Measurements from ENCODE around the gene CD8B.

Gene CD8B

GRCh38 chr2:86806059-86806857 lies 55.4 kb downstream of the CD8B start:
- DNase-seq (ENCODE audit: low read depth): no peak

- no peak for DNase-seq (ENCODE audit: low read depth)
Observed at GRCh38 chr2:86800856-86801567, 60.7 kb downstream of the CD8B start.

- DNase-seq (ENCODE audit: low read depth): no peak
Observed at GRCh38 chr2:86794861-86795260, 66.8 kb downstream of the CD8B start.

GRCh38 chr2:86793752-86794151 lies 67.9 kb downstream of the CD8B start:
- no peak for DNase-seq (ENCODE audit: low read depth)

GRCh38 chr2:86791573-86791972 lies 70.1 kb downstream of the CD8B start:
- DNase-seq (ENCODE audit: low read depth): no peak

GRCh38 chr2:86790676-86791572 lies 70.8 kb downstream of the CD8B start, which contains the start of gene CD8A:
Gene CD8A, minus strand, starts transcription at chr2:86790913. Its CDS starts 88 bp downstream, at chr2:86790825.
- DNase-seq (ENCODE audit: low read depth): peak; percentile 37

GRCh38 chr2:86790134-86790675 lies 71.5 kb downstream of the CD8B start:
- no peak for DNase-seq (ENCODE audit: low read depth)

GRCh38 chr2:86789687-86790133 lies 72.0 kb downstream of the CD8B start:
- no peak for DNase-seq (ENCODE audit: low read depth)

- peak; percentile 14 for DNase-seq (ENCODE audit: low read depth)
Observed at GRCh38 chr2:86788881-86789686, 72.6 kb downstream of the CD8B start.

- no peak for DNase-seq (ENCODE audit: low read depth)
Observed at GRCh38 chr2:86788165-86788564, 73.5 kb downstream of the CD8B start.

- no peak for DNase-seq (ENCODE audit: low read depth)
Observed at GRCh38 chr2:86787736-86788135, 74.0 kb downstream of the CD8B start.

GRCh38 chr2:86786001-86786536 lies 75.6 kb downstream of the CD8B start:
- no peak for DNase-seq (ENCODE audit: low read depth)

- DNase-seq (ENCODE audit: low read depth): no peak
Observed at GRCh38 chr2:86785456-86785855, 76.2 kb downstream of the CD8B start.

- no peak for DNase-seq (ENCODE audit: low read depth)
Observed at GRCh38 chr2:86783615-86784339, 77.9 kb downstream of the CD8B start.

- DNase-seq (ENCODE audit: low read depth): no peak
Observed at GRCh38 chr2:86782748-86783147, 78.9 kb downstream of the CD8B start.

- DNase-seq (ENCODE audit: low read depth): no peak
Observed at GRCh38 chr2:86781363-86781762, 80.3 kb downstream of the CD8B start.

GRCh38 chr2:86779971-86780370 lies 81.7 kb downstream of the CD8B start:
- DNase-seq (ENCODE audit: low read depth): no peak

GRCh38 chr2:86778957-86779356 lies 82.7 kb downstream of the CD8B start:
- DNase-seq (ENCODE audit: low read depth): no peak

GRCh38 chr2:86776532-86776931 lies 85.2 kb downstream of the CD8B start:
- no peak for DNase-seq (ENCODE audit: low read depth)

GRCh38 chr2:86775338-86775737 lies 86.3 kb downstream of the CD8B start:
- DNase-seq (ENCODE audit: low read depth): no peak

Measured in ELR (cell line).